Measurements from ENCODE around the gene HM13.

The HM13 gene

GRCh38 chr20:31549513-31549880 lies 35.3 kb downstream of the HM13 start:
- H3K36me3 ChIP-seq (ENCODE audit: control insufficient read depth, insufficient read depth, low read length): peaks cover 7% of the 10 kb centered on the region

GRCh38 chr20:31550099-31550498 lies 35.9 kb downstream of the HM13 start:
- Histone ChIP-seq H3K4me1 (ENCODE audit: control insufficient read depth, insufficient read depth, low read length) (no peaks in the 10 kb centered on the region), H3K27me3 (ENCODE audit: control insufficient read depth, insufficient read depth, low read length) (no peaks in the 10 kb centered on the region), H3K4me3 (ENCODE audit: low read length) (no peak overlapping the region), H3K9me3 (ENCODE audit: control insufficient read depth, low read length) (no peaks in the 10 kb centered on the region), H3K9ac (ENCODE audit: low read length) (no peak overlapping the region), H3K36me3 (ENCODE audit: control insufficient read depth, insufficient read depth, low read length) (peaks cover 7% of the 10 kb centered on the region)

More at GRCh38 chr20:31549513-31549880, 35.3 kb downstream of the HM13 start:
- Histone ChIP-seq H3K4me3 (ENCODE audit: low read length) (no peak overlapping the region), H3K9me3 (ENCODE audit: control insufficient read depth, low read length) (no peaks in the 10 kb centered on the region), H3K27me3 (ENCODE audit: control insufficient read depth, insufficient read depth, low read length) (no peaks in the 10 kb centered on the region), H3K4me1 (ENCODE audit: control insufficient read depth, insufficient read depth, low read length) (peaks cover 6% of the 10 kb centered on the region), H3K9ac (ENCODE audit: low read length) (no peak overlapping the region)

GRCh38 chr20:31551163-31552081 lies 37.2 kb downstream of the HM13 start:
- peaks cover 7% of the 10 kb centered on the region for H3K36me3 ChIP-seq (ENCODE audit: control insufficient read depth, insufficient read depth, low read length)
- no peaks in the 10 kb centered on the region for H3K4me1 ChIP-seq (ENCODE audit: control insufficient read depth, insufficient read depth, low read length)
- no peak overlapping the region for H3K4me3 ChIP-seq (ENCODE audit: low read length)
- no peaks in the 10 kb centered on the region for H3K9me3 ChIP-seq (ENCODE audit: control insufficient read depth, low read length)
- H3K27me3 ChIP-seq (ENCODE audit: control insufficient read depth, insufficient read depth, low read length): no peaks in the 10 kb centered on the region
- H3K9ac ChIP-seq (ENCODE audit: low read length): no peak overlapping the region

- Histone ChIP-seq H3K9ac (ENCODE audit: low read length) (no peak overlapping the region), H3K4me3 (ENCODE audit: low read length) (no peak overlapping the region), H3K4me1 (ENCODE audit: control insufficient read depth, insufficient read depth, low read length) (peaks cover 2% of the 10 kb centered on the region), H3K36me3 (ENCODE audit: control insufficient read depth, insufficient read depth, low read length) (no peaks in the 10 kb centered on the region), H3K9me3 (ENCODE audit: control insufficient read depth, low read length) (no peaks in the 10 kb centered on the region), H3K27me3 (ENCODE audit: control insufficient read depth, insufficient read depth, low read length) (no peaks in the 10 kb centered on the region)
Observed at GRCh38 chr20:31555203-31555775, 41.0 kb downstream of the HM13 start.

GRCh38 chr20:31559704-31560093 lies 45.5 kb downstream of the HM13 start:
- no peak overlapping the region for H3K4me3 ChIP-seq (ENCODE audit: low read length)
- no peak overlapping the region for H3K9ac ChIP-seq (ENCODE audit: low read length)
- no peaks in the 10 kb centered on the region for H3K27me3 ChIP-seq (ENCODE audit: control insufficient read depth, insufficient read depth, low read length)
- H3K36me3 ChIP-seq (ENCODE audit: control insufficient read depth, insufficient read depth, low read length): peaks cover 10% of the 10 kb centered on the region
- no peaks in the 10 kb centered on the region for H3K9me3 ChIP-seq (ENCODE audit: control insufficient read depth, low read length)
- peaks cover 31% of the 10 kb centered on the region for H3K4me1 ChIP-seq (ENCODE audit: control insufficient read depth, insufficient read depth, low read length)

GRCh38 chr20:31560094-31560745 lies 46.0 kb downstream of the HM13 start:
- Histone ChIP-seq H3K27me3 (ENCODE audit: control insufficient read depth, insufficient read depth, low read length) (no peaks in the 10 kb centered on the region), H3K36me3 (ENCODE audit: control insufficient read depth, insufficient read depth, low read length) (peaks cover 10% of the 10 kb centered on the region), H3K4me3 (ENCODE audit: low read length) (no peak overlapping the region)

GRCh38 chr20:31560746-31561598 lies 46.7 kb downstream of the HM13 start:
- no peak overlapping the region for H3K9ac ChIP-seq (ENCODE audit: low read length)

More at GRCh38 chr20:31560094-31560745, 46.0 kb downstream of the HM13 start:
- Histone ChIP-seq H3K4me1 (ENCODE audit: control insufficient read depth, insufficient read depth, low read length) (peaks cover 31% of the 10 kb centered on the region), H3K9me3 (ENCODE audit: control insufficient read depth, low read length) (no peaks in the 10 kb centered on the region), H3K9ac (ENCODE audit: low read length) (no peak overlapping the region)

GRCh38 chr20:31562241-31562640 lies 48.0 kb downstream of the HM13 start:
- Histone ChIP-seq H3K4me3 (ENCODE audit: low read length) (no peak overlapping the region), H3K9ac (ENCODE audit: low read length) (no peak overlapping the region), H3K9me3 (ENCODE audit: control insufficient read depth, low read length) (no peaks in the 10 kb centered on the region), H3K27me3 (ENCODE audit: control insufficient read depth, insufficient read depth, low read length) (no peaks in the 10 kb centered on the region), H3K4me1 (ENCODE audit: control insufficient read depth, insufficient read depth, low read length) (peaks cover 50% of the 10 kb centered on the region), H3K36me3 (ENCODE audit: control insufficient read depth, insufficient read depth, low read length) (peaks cover 15% of the 10 kb centered on the region)

More at GRCh38 chr20:31560746-31561598, 46.7 kb downstream of the HM13 start:
- peaks cover 38% of the 10 kb centered on the region for H3K4me1 ChIP-seq (ENCODE audit: control insufficient read depth, insufficient read depth, low read length)
- H3K27me3 ChIP-seq (ENCODE audit: control insufficient read depth, insufficient read depth, low read length): no peaks in the 10 kb centered on the region
- H3K36me3 ChIP-seq (ENCODE audit: control insufficient read depth, insufficient read depth, low read length): peaks cover 15% of the 10 kb centered on the region
- H3K4me3 ChIP-seq (ENCODE audit: low read length): no peak overlapping the region
- H3K9me3 ChIP-seq (ENCODE audit: control insufficient read depth, low read length): no peaks in the 10 kb centered on the region

- peaks cover 15% of the 10 kb centered on the region for H3K36me3 ChIP-seq (ENCODE audit: control insufficient read depth, insufficient read depth, low read length)
- H3K27me3 ChIP-seq (ENCODE audit: control insufficient read depth, insufficient read depth, low read length): no peaks in the 10 kb centered on the region
- no peaks in the 10 kb centered on the region for H3K9me3 ChIP-seq (ENCODE audit: control insufficient read depth, low read length)
- peaks cover 66% of the 10 kb centered on the region for H3K4me1 ChIP-seq (ENCODE audit: control insufficient read depth, insufficient read depth, low read length)
- H3K9ac ChIP-seq (ENCODE audit: low read length): no peak overlapping the region
- no peak overlapping the region for H3K4me3 ChIP-seq (ENCODE audit: low read length)
Observed at GRCh38 chr20:31564284-31564683, 50.0 kb downstream of the HM13 start.

- Histone ChIP-seq H3K9ac (ENCODE audit: low read length) (peak overlapping the region; percentile 6), H3K27me3 (ENCODE audit: control insufficient read depth, insufficient read depth, low read length) (no peaks in the 10 kb centered on the region), H3K9me3 (ENCODE audit: control insufficient read depth, low read length) (no peaks in the 10 kb centered on the region), H3K36me3 (ENCODE audit: control insufficient read depth, insufficient read depth, low read length) (peaks cover 15% of the 10 kb centered on the region), H3K4me1 (ENCODE audit: control insufficient read depth, insufficient read depth, low read length) (peaks cover 74% of the 10 kb centered on the region), H3K4me3 (ENCODE audit: low read length) (no peak overlapping the region)
Observed at GRCh38 chr20:31565699-31566318, 51.6 kb downstream of the HM13 start.

GRCh38 chr20:31566319-31566657 lies 52.0 kb downstream of the HM13 start:
- Histone ChIP-seq H3K27me3 (ENCODE audit: control insufficient read depth, insufficient read depth, low read length) (no peaks in the 10 kb centered on the region), H3K4me1 (ENCODE audit: control insufficient read depth, insufficient read depth, low read length) (peaks cover 75% of the 10 kb centered on the region), H3K4me3 (ENCODE audit: low read length) (no peak overlapping the region), H3K9ac (ENCODE audit: low read length) (peak overlapping the region; percentile 6), H3K9me3 (ENCODE audit: control insufficient read depth, low read length) (no peaks in the 10 kb centered on the region), H3K36me3 (ENCODE audit: control insufficient read depth, insufficient read depth, low read length) (peaks cover 14% of the 10 kb centered on the region)
